Esophagus muscularis mucosa (tissue), 4 donors: ENCODE data around the gene ZNF248. TPM values are rescaled to one million over a fixed set of nuclear protein-coding genes. Genes with fewer than 3 reads are reported as not detected.
"Not testable (repeated sequence)": the region's sequence is repeated elsewhere in the genome, so short reads cannot be mapped to it uniquely, and the experiment has no call there.

Experiments used
- DNase-seq: peaks from one replicate; pipeline ENCODE4 v3.0.0-alpha.2; 2017; ENCODE audit errors: extremely low spot score
- H3K27ac ChIP-seq, 4 donors: fragments of 200-600 bp; sonication (generic); replicated peaks in 1 of 4; 1 replicate in 3 of 4; 2 replicates in 1 of 4; pipeline ENCODE4 v1.5.1; 2016 to 2019; ENCODE audit warnings: mild to moderate bottlenecking in 1 of 4
- H3K27me3 ChIP-seq, 4 donors: fragments of 200-600 bp; sonication (generic); one replicate each; pipeline versions ENCODE4 v1.5.1 to v1.6.0; 2016 to 2019
- H3K36me3 ChIP-seq, 4 donors: fragments of 200-600 bp; sonication (generic); one replicate each; pipeline ENCODE4 v1.5.1; 2016 to 2019
- H3K4me1 ChIP-seq, 4 donors: fragments of 200-600 bp; sonication (generic); one replicate each; pipeline ENCODE4 v1.5.1; 2016 to 2019
- H3K4me3 ChIP-seq, 4 donors: fragments of 200-600 bp; sonication (generic); 1 replicate in 2 of 4; 2 replicates in 2 of 4; pipeline ENCODE4 v1.5.1; 2016 to 2019; ENCODE audit warnings: mild to moderate bottlenecking in 4 of 4, moderate library complexity in 1 of 4
- H3K9me3 ChIP-seq, 4 donors: fragments of 200-600 bp; sonication (generic); 1 replicate in 3 of 4; 2 replicates in 1 of 4; pipeline ENCODE4 v1.5.1; 2016 to 2019
- EP300 ChIP-seq: sonication (generic); formaldehyde crosslinking; IDR thresholded peaks from one replicate; pipeline ENCODE4 v1.6.1; 2017; ENCODE audit warnings: antibody characterized with exemption
- POLR2A ChIP-seq: fragments of 450-650 bp; IDR thresholded peaks from one replicate; pipeline ENCODE4 v1.6.1; 2017; ENCODE audit warnings: antibody characterized with exemption, moderate library complexity, mild to moderate bottlenecking, low read depth
- POLR2AphosphoS5 ChIP-seq, 2 donors: sonication (generic); formaldehyde crosslinking; IDR thresholded peaks; one replicate each; pipeline ENCODE4 v1.6.1; 2017; ENCODE audit warnings: antibody characterized with exemption in 2 of 2
- WGBS: methylation state at CpG from one replicate; pipeline ENCODE4 v1.1.5; 2018; 5-methylcytosine and 5-hydroxymethylcytosine counted together
- intact Hi-C: fragments of 100-400 bp; cut with DNase I; formaldehyde crosslinking; loops from one replicate; pipeline ENCODE4 v1.15.1; 2023
- total RNA-seq, 4 donors: library from RNA; depleted of rRNA; stranded (reverse); fragments of >200 nt; gene quantifications; one replicate each; pipeline versions ENCODE4 v1.1.0 to v1.2.1, GENCODE V29; 2016
- TF ChIP-seq, protein P1 (sequence below), 3 experiments: fragments of 200-600 bp in 2 of 3; fragments of 450-650 bp in 1 of 3; sonication (generic) in 2 of 3; IDR thresholded peaks; one replicate each; pipeline ENCODE4 v1.5.1; 2017 to 2019; ENCODE audit warnings: antibody characterized with exemption in 3 of 3, mild to moderate bottlenecking in 2 of 3, moderate library complexity in 1 of 3

Gene ZNF248
- total RNA-seq, 4 donors from 2014 or later: 12.9 to 23.7 (median 17.6) TPM

DNA sequence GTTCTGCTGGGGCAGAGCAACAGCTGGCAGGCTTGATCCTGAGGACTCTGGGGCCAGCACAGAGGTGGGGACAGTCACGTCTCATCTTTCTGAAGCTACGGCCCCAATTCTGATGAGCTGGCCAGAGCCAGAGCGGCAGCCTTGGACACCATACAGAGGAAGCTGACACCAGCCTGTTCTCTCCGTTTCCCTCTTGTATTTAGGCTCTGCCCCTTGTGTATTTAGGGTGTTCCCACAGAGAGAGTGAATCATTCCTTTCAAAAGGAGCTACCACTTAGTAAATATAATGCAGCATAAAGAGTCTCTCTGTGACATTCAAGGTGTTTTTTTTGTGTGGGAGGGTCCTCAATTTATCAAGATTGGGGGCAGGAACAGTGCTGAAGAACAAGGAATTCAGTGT, 109.2 kb downstream of the ZNF248 start:
- Histone ChIP-seq H3K9me3 (peaks cover 0 to 30% (median 5%) of the 10 kb centered on the region in 4 donors), H3K4me3 (no peak overlapping the region), H3K4me1 (no peaks in the 10 kb centered on the region), H3K27me3 (no peaks in the 10 kb centered on the region), H3K36me3 (no peaks in the 10 kb centered on the region), H3K27ac (no peak overlapping the region)
- intact Hi-C loops: no loop called here
- TF ChIP-seq, protein P1, sequence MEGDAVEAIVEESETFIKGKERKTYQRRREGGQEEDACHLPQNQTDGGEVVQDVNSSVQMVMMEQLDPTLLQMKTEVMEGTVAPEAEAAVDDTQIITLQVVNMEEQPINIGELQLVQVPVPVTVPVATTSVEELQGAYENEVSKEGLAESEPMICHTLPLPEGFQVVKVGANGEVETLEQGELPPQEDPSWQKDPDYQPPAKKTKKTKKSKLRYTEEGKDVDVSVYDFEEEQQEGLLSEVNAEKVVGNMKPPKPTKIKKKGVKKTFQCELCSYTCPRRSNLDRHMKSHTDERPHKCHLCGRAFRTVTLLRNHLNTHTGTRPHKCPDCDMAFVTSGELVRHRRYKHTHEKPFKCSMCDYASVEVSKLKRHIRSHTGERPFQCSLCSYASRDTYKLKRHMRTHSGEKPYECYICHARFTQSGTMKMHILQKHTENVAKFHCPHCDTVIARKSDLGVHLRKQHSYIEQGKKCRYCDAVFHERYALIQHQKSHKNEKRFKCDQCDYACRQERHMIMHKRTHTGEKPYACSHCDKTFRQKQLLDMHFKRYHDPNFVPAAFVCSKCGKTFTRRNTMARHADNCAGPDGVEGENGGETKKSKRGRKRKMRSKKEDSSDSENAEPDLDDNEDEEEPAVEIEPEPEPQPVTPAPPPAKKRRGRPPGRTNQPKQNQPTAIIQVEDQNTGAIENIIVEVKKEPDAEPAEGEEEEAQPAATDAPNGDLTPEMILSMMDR (IDR thresholded peaks at IDR 0.05): no peak
- TF ChIP-seq EP300 (no peak), POLR2AphosphoS5 (IDR thresholded peaks at IDR 0.05) (no peak), POLR2A (no peak)
- WGBS: 69% methylated on average over 4 of the region's 4 CpGs
- DNase-seq: no peak

- no peak for DNase-seq
- TF ChIP-seq POLR2A (no peak), EP300 (no peak), POLR2AphosphoS5 (IDR thresholded peaks at IDR 0.05) (no peak)
- TF ChIP-seq, protein P1 (IDR thresholded peaks at IDR 0.05): no peak
- peaks cover 0 to 19% (median 2%) of the 10 kb centered on the region in 4 donors for H3K9me3 ChIP-seq
- no peaks in the 10 kb centered on the region for H3K4me1 ChIP-seq
- H3K27me3 ChIP-seq: no peaks in the 10 kb centered on the region
- H3K27ac ChIP-seq: no peak overlapping the region
- WGBS: 70% methylated on average over 5 of the region's 5 CpGs
- intact Hi-C loops: no loop called here
- H3K4me3 ChIP-seq: no peak overlapping the region
- no peaks in the 10 kb centered on the region for H3K36me3 ChIP-seq
Measured at GRCh38 chr10:37747081-37747480, 110.3 kb downstream of the ZNF248 start.

GRCh38 chr10:37741831-37742230, 115.6 kb downstream of the ZNF248 start:
- H3K36me3 ChIP-seq: no peaks in the 10 kb centered on the region
- no peaks in the 10 kb centered on the region for H3K9me3 ChIP-seq
- TF ChIP-seq, protein P1 (IDR thresholded peaks at IDR 0.05): no peak
- no peak for TF ChIP-seq POLR2AphosphoS5 (IDR thresholded peaks at IDR 0.05)
- no peak for TF ChIP-seq EP300
- no peak for TF ChIP-seq POLR2A
- 90% methylated on average over 5 of the region's 5 CpGs for WGBS
- intact Hi-C loops: no loop called here
- H3K4me1 ChIP-seq: no peaks in the 10 kb centered on the region
- H3K4me3 ChIP-seq: no peak overlapping the region
- H3K27ac ChIP-seq: no peak overlapping the region
- DNase-seq: no peak
- peaks cover 0 to 10% (median 0%) of the 10 kb centered on the region in 4 donors for H3K27me3 ChIP-seq

- Histone ChIP-seq H3K36me3 (no peaks in the 10 kb centered on the region), H3K4me3 (no peak overlapping the region), H3K27ac (no peak overlapping the region), H3K4me1 (no peaks in the 10 kb centered on the region), H3K27me3 (peaks cover 0 to 18% (median 0%) of the 10 kb centered on the region in 4 donors), H3K9me3 (no peaks in the 10 kb centered on the region)
- TF ChIP-seq POLR2A (no peak), EP300 (no peak), POLR2AphosphoS5 (IDR thresholded peaks at IDR 0.05) (no peak)
- TF ChIP-seq, protein P1 (IDR thresholded peaks at IDR 0.05): no peak
- intact Hi-C loops: no loop called here
- DNase-seq: no peak
- WGBS: 79% methylated on average over 3 of the region's 3 CpGs
Measured at GRCh38 chr10:37739181-37739580, 118.2 kb downstream of the ZNF248 start.

DNA sequence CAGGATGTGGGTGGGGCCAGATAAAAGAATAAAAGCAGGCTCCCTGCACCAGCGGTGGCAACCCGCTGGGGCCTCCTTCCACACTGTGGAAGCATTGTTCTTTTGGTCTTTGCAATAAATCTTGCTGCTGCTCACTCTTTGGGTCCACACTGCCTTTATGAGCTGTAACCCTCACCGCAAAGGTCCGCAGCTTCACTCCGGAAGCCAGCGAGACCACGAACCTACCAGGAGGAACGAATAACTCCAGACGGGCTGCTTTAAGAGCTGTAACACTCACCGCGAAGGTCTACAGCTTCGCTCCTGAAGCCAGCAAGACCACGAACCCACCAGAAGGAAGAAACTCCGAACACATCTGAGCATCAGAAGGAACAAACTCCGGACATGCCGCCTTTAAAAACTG, 119.2 kb downstream of the ZNF248 start:
- 86% methylated on average over 15 of the region's 16 CpGs for WGBS
- H3K4me3 ChIP-seq, H3K27ac ChIP-seq, intact Hi-C loops, DNase-seq, H3K4me1 ChIP-seq, H3K36me3 ChIP-seq, H3K9me3 ChIP-seq: not testable (repeated sequence)
- H3K27me3 ChIP-seq: peaks cover 0 to 18% (median 0%) of the 10 kb centered on the region in 4 donors
